HG03066 (cell line): ENCODE data around the gene HES7.
"Not testable (repeated sequence)": the region's sequence is repeated elsewhere in the genome, so short reads cannot be mapped to it uniquely, and the experiment has no call there.

Experiments used
- ATAC-seq: cut with Tn5 transposase; IDR thresholded peaks from one replicate; pipeline ENCODE4 v1.9.1; 2021; ENCODE audit warnings: low read depth; ENCODE audit not compliant: unreplicated experiment

HES7 gene

GRCh38 chr17:8123695-8124349 is at the start of gene HES7:
TSS of gene HES7 (minus strand) at chr17:8124106. CDS start at chr17:8124084, 22 bp downstream.
- no peak for ATAC-seq

DNA sequence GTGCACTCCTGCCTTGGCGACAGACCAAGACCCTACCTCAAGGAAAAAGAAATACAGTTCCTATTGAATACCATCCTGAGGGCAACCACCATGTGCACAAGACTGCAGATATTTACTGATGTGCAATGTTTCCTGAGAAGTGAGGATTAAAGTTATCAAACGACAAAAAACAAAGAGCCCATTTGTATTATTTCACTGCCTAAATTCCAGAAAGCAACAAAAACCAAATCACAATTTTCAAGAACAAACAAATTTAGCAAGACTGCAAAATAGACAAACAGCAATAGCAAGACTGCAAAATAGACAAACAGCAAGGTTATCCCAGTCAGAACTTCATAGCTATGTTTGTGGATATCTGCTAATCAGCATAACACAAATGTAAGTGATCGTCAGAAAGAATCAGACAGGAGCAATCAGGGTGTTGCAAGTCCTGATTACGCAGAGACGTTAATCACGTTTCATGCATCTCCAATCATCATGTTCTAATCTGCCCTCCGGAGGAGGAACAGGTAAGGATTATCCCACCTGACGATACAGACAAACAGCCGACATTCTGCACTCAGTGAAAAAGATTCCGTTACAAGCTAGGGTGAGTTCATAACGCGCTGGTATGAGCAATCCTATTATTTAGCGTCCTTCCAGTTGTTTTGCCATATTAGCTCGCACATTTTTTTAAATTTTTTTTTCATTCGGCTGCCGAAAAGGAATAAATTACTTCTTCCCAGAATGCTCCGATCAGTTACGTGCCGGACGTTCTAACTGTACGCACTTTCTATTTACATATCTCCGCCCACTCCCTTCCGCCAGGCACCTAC is 49.4 kb upstream of the HES7 start:
- ATAC-seq, result peak; percentile 73

DNA sequence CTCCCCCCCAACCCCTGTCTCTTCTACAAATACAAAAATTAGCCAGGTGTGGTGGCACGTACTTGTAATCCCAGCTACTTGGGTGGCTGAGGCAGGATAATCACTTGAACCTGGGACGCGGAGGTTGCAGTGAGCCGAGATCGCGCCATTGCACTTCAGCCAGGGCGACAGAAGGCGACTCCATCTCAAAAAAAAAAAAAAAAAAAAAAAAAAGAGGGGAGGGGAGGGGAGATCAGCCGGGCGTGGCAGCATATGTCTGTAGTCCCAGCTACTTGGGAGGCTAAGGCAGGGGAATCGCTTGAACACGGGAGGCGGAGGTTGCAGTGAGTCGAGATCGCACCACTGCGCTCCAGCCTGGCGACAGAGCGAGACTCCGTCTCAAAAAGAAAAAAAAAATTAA is 46.3 kb upstream of the HES7 start:
- ATAC-seq, result not testable (repeated sequence)

- no peak for ATAC-seq
Observed at GRCh38 chr17:8167526-8167925, 43.6 kb upstream of the HES7 start.

GRCh38 chr17:8166731-8167130 is 42.8 kb upstream of the HES7 start:
- ATAC-seq, result no peak

GRCh38 chr17:8164815-8165131 is 40.9 kb upstream of the HES7 start:
- ATAC-seq, result no peak

- ATAC-seq, result no peak
Observed at GRCh38 chr17:8163978-8164814, 40.3 kb upstream of the HES7 start.

DNA sequence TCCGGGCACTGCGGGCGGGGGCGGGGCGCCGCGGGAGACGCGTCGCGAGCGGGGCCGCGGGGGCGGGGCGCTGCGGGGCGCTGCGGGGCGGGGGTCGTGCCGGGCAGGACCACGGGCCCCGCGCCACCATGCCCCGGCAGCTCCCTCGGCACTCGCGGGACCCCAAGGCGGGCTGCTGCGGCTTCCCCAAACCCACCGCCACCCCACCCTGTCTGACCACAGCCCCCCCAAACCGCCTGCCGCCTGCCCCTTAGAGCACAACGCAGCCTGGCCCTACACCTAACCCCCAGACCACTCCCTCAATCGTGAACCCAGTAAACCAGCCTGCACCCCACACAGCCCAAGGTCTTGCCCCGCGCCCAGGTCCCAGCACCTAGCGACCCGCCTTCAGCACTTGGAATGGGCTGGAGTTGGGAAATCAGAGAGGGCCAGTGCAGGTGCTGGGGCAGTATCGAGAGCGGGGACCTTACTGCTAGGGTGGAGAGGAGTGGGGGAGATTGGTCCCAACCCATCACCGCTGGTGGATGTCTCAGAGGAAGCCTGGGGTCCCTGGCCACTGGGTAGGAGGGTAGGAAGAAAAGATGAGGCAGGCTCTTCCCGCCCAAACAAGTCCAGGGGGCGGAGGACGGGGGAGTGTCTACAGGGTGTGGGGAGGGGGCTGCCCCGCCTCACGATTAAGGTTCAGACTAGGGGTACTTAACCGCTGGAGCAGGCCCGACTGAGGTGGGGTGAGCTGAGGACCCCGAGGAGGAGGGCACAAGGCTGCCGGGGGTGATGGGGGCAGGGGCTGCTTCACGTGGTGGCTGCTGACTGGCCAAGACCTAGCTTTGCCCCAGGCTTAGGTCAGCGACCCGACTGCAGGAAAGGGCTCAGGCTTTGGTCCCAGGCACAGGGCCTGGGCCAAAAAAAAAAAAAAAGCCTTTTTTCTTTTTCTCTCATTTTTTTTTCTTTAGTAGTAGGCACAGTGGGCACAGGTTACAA is 39.4 kb upstream of the HES7 start:
- ATAC-seq, result no peak

DNA sequence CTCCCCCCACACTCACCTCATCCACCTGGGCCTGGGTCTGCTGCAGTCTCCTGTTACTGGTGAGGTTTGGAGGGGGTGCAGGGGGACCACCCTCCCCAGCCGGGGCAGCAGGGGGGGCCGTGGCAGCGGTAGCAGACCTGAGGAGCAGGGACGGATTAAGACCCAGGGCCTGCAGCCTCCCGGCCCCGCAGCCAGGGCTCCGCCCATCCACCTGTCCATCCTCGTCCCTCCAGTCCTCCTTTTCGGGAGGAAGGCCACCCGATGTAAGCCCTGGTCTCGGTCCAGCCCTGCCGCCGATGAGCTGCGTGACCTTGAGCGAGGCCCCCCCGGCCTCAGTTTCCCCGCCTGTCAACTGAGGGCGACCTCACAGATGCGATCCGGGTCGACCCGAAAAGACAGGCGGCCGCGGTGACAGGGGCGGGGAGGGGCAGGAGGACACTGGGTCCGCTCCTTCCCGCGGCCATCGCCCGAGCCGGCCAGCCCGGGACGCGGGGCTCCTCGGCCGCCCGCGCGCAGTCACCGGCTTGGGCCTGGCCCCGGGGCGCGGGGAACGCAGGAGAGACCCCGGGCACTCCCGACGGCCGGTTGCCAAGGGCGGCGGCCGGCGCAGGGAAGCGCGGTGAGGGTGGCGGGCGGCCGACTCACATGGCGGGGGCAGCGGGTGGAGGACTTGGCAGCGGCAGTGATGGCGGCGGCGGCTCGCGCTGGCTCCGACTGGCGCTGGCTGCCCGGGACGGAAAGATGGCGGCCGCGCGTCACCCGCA is 38.5 kb upstream of the HES7 start, which contains the start of gene VAMP2:
Gene VAMP2, minus strand, starts transcription at position 716 of the 764 bp plus-strand sequence. Its CDS starts 69 bp downstream, at position 647.
- ATAC-seq, result no peak

DNA sequence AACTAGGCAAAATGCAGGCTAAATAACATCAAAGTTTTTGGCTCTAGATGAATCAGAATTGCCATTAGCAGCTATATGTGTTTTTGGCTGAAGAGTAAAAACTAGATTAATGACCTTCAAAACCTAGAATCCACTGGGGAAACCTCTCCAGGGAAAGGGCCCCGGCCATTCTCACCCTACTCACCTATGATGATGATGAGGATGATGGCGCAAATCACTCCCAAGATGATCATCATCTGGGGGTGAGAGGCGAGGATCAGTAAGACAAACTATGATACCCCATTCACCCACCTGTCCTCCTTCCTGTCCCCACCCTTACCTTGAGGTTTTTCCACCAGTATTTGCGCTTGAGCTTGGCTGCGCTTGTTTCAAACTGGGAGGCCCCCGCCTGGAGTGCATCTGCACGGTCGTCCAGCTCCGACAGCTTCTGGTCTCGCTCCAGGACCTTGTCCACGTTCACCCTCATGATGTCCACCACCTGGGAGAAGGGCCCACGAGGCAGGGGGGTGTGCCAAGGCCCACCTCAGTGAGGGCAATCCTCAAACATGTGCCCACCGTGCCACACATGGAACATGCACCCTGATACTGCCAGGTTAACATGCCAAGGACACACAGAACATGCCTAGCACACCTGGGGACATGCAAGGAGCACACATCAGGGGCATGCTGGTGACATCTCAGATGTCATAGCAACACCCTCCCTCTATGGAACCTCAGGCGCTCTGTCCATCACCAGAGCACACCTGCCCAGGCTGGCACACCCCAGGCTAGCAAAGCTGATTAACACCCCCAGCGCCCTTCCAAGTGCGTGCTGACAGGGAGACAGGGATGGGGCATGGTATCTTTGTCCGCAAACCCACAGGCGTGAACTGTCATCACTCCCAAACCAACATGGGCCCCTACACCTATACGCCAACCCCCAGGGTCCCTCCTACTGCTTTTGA is 37.7 kb upstream of the HES7 start:
- ATAC-seq, result no peak

GRCh38 chr17:8160741-8161221 is 36.9 kb upstream of the HES7 start:
- ATAC-seq, result no peak

DNA sequence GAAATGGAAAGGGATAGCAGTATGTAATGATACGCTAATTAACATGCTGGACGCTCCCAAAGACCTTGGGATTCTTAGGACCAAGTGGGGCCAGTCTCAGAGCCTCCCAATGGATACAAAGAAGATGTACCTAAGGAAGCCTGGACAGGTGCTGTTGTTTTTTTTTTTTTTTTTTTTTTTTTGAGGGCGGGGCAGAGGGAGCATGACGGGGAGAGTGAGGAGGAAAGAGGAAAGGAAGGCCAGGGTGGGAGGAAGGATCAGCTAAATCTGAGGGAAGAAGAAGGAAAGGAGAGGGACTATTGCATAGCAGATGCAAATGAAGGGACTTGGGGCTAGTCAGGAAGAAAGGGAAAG is 36.3 kb upstream of the HES7 start:
- ATAC-seq, result no peak

GRCh38 chr17:8159459-8160223 is 35.7 kb upstream of the HES7 start:
- ATAC-seq, result no peak

DNA sequence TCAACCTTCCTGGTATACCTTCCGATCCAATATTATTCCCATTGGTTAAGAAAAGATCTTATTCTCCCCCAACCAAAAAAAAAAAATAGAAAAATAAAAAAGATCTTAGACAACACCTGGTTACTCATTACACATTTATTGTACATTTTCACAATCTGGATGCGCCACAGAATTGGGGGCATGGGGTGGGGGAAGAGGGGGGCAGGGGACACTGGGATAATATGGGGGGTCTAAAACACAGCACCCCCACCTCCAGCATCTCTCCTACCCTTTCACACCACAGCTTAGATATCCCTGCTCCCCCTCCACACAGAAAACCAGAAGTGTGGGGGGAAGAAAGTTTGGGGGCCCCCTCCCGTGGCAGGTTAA is 35.1 kb upstream of the HES7 start:
- ATAC-seq, result no peak

GRCh38 chr17:8158267-8159031 is 34.5 kb upstream of the HES7 start:
- ATAC-seq, result no peak

DNA sequence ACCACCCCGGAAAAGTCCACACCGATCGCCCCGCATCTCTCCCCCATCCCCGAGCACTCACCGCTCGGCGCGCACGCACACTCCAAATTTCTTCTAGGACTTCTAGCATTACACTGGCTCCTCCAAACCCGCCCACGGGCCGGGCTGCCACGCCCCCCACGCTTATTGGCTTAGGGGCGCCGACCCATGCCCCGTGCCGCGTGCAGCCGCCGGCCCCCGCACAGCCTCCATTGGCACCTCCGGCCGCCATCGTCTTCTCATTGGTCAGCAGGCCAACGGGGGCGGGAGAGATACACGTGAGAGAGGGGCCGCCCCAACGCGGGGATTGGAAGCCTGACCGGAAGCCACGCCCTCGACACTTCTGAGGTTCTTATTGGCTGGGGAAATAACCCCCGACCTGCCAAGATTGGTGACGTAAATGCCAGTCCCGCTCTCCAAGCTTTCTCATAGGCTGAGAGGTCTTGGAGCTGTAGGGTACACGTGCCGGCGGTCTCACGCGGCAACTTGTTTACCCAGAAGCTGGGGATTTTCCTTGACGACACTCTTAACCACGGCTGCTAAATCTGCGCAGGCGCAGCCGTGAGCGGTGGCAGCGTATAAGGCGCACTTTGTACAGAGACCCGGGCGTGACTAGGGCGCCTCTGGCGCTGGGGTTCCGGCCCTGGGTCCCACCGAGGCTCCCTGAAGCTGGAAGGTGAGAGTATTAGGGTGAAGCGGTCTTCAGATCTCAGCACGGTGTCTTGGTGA is 32.5 kb upstream of the HES7 start:
- ATAC-seq, result peak; percentile 68
